HepG2 (cell line): ENCODE measurements around the gene TNMD. TPM values are rescaled to one million over a fixed set of nuclear protein-coding genes. Genes with fewer than 3 reads are reported as not detected.
A peak's percentile ranks its signal among the peaks of the same experiment; 100 is the strongest.

Experiments
- ATAC-seq: fragments of 200-7000 bp; cut with Tn5 transposase; 3 replicates; pipeline ENCODE4 v1.9.1; 2020; ENCODE audit warnings: mild to moderate bottlenecking, moderate library complexity
- BruUV-seq: library from RNA; stranded (reverse); fragments of 400-500 nt; replicated peaks from 2 replicates; lab custom pipeline; 2021; lab: Mats Ljungman, UMichigan
- CTCF ChIA-PET: fragments of 300-600 bp; formaldehyde crosslinking; extraction: SDS; loops from one replicate; lab custom pipeline; 2021; ENCODE audit warnings: low total read pairs, inconsistent platforms, low intra/inter-chr PET ratio; lab: Yijun Ruan, JAX
- POLR2A ChIA-PET: fragments of 350-600 bp; sonication (Branson Sonifier 250); formaldehyde crosslinking; loops from one replicate; lab custom pipeline; 2020; ENCODE audit warnings: antibody characterized with exemption, inconsistent platforms; lab: Yijun Ruan, JAX
- DNase-seq: peaks from one replicate; pipeline ENCODE4 v3.0.0-alpha.2; 2015; ENCODE audit warnings: low spot score
- FAIRE-seq: peaks from 3 replicates; lab custom pipeline; 2011; peaks lifted over from hg19 to GRCh38; lab: Jason Lieb, UNC
- H2AFZ ChIP-seq: one replicate; pipeline ENCODE4 v1.6.1; 2011; ENCODE audit warnings: low read length, inconsistent platforms
- H3K27ac ChIP-seq: fragments of 300-600 bp; 3 replicates; pipeline ENCODE4 v1.8.0; 2011; ENCODE audit warnings: mixed run types, mild to moderate bottlenecking, mixed read lengths, low read length, inconsistent platforms; ENCODE audit not compliant: insufficient read depth; ENCODE audit errors: extremely low read length
- H3K27me3 ChIP-seq, 2 experiments: fragments of 200-600 bp in 1 of 2; 2 replicates in 1 of 2; 3 replicates in 1 of 2; pipeline versions ENCODE4 v1.6.0 to v1.8.0; 2011; ENCODE audit warnings: low read length in 2 of 2, mild to moderate bottlenecking in 2 of 2, moderate library complexity in 2 of 2, inconsistent platforms in 1 of 2; ENCODE audit not compliant: insufficient read depth in 2 of 2, control insufficient read depth in 1 of 2
- H3K36me3 ChIP-seq, 2 experiments: fragments of 200-600 bp in 1 of 2; replicated peaks in 1 of 2; 2 replicates in 1 of 2; 3 replicates in 1 of 2; pipeline versions ENCODE4 v1.5.1 to v1.8.0; 2011; ENCODE audit warnings: low read length in 2 of 2, inconsistent platforms in 1 of 2; ENCODE audit not compliant: insufficient read depth in 2 of 2, control insufficient read depth in 1 of 2
- H3K4me1 ChIP-seq: 2 replicates; pipeline ENCODE4 v1.5.1; 2012; ENCODE audit warnings: low read length, inconsistent platforms; ENCODE audit not compliant: insufficient read depth
- H3K4me2 ChIP-seq: 2 replicates; pipeline ENCODE4 v1.6.0; 2011; ENCODE audit warnings: low read depth, low read length, inconsistent platforms
- H3K4me3 ChIP-seq, 3 experiments: fragments of 200-600 bp in 1 of 3; sonication (generic), shearing (Covaris generic) in 1 of 3; replicated peaks in 1 of 3; 2 replicates each; pipeline ENCODE4 v1.5.1; 2011 to 2016; ENCODE audit warnings: low read length in 3 of 3, inconsistent platforms in 2 of 3, low read depth in 2 of 3, mild to moderate bottlenecking in 2 of 3, control low read depth in 1 of 3, mixed read lengths in 1 of 3; ENCODE audit not compliant: insufficient read depth in 1 of 3
- H3K79me2 ChIP-seq: one replicate; pipeline ENCODE4 v1.6.1; 2011; ENCODE audit warnings: low read length, inconsistent platforms; ENCODE audit not compliant: insufficient read depth
- H3K9ac ChIP-seq: 2 replicates; pipeline ENCODE4 v1.6.0; 2011; ENCODE audit warnings: mild to moderate bottlenecking, low read depth, low read length, inconsistent platforms; ENCODE audit not compliant: insufficient read depth
- H3K9me3 ChIP-seq: 2 replicates; pipeline ENCODE4 v1.5.1; 2012; ENCODE audit warnings: mild to moderate bottlenecking, low read length
- H4K20me1 ChIP-seq: 2 replicates; pipeline ENCODE4 v1.6.0; 2011; ENCODE audit warnings: inconsistent platforms, mild to moderate bottlenecking, low read length, moderate library complexity; ENCODE audit not compliant: insufficient read depth
- AKAP8 ChIP-seq: sonication (generic); formaldehyde crosslinking; IDR thresholded peaks from 2 replicates; pipeline ENCODE4 v1.5.1; 2020; ENCODE audit warnings: mild to moderate bottlenecking, missing genetic modification reagents
- CHD2 ChIP-seq: IDR thresholded peaks from 2 replicates; pipeline ENCODE4 v1.6.1; 2011; ENCODE audit warnings: low read depth, low read length, improper control_type of control experiment
- EHMT2 ChIP-seq: fragments of 200-600 bp; sonication (generic); IDR thresholded peaks from 2 replicates; pipeline ENCODE4 v1.7.0; 2017; ENCODE audit warnings: antibody characterized with exemption, low read depth, low read length, borderline replicate concordance
- EP300 ChIP-seq, 3 experiments: sonication (generic) in 1 of 3; formaldehyde crosslinking in 1 of 3; IDR thresholded peaks; 2 replicates each; pipeline versions ENCODE4 v1.5.1 to v1.6.1; 2011 to 2020; ENCODE audit warnings: low read depth in 2 of 3, low read length in 2 of 3, borderline replicate concordance in 1 of 3, improper control_type of control experiment in 1 of 3, mild to moderate bottlenecking in 1 of 3, missing genetic modification reagents in 1 of 3, moderate library complexity in 1 of 3
- KDM4B ChIP-seq: sonication (generic); formaldehyde crosslinking; IDR thresholded peaks from 2 replicates; pipeline ENCODE4 v1.4.0; 2020; ENCODE audit warnings: missing genetic modification reagents
- NFIC ChIP-seq: IDR thresholded peaks from 2 replicates; pipeline ENCODE4 v1.6.1; 2012; ENCODE audit warnings: mild to moderate bottlenecking, low read length, inconsistent platforms
- PHF21A ChIP-seq: sonication (generic); formaldehyde crosslinking; IDR thresholded peaks from 2 replicates; pipeline ENCODE4 v1.5.0; 2020; ENCODE audit warnings: mild to moderate bottlenecking, missing genetic modification reagents
- ZBTB21 ChIP-seq: sonication (generic); formaldehyde crosslinking; IDR thresholded peaks from 2 replicates; pipeline ENCODE4 v1.4.0; 2020; ENCODE audit warnings: missing genetic modification reagents
- ZNF160 ChIP-seq: sonication (generic); formaldehyde crosslinking; IDR thresholded peaks from 2 replicates; pipeline ENCODE4 v1.8.0; 2022; ENCODE audit warnings: mild to moderate bottlenecking, inconsistent platforms, missing genetic modification reagents
- WGBS: methylation state at CpG from one replicate; pipeline ENCODE4 v1.1.6; 2017; ENCODE audit warnings: low lambda C conversion rate; 5-methylcytosine and 5-hydroxymethylcytosine counted together
- in situ Hi-C: cut with HindIII; loops from 2 replicates; pipeline ENCODE4 v1.10.0; 2017; ENCODE audit warnings: low pct_unique_long_range_greater_than_20kb; ENCODE audit not compliant: extremely low pct_ligation_motif_present
- intact Hi-C: fragments of 100-400 bp; cut with micrococcal nuclease; formaldehyde crosslinking; loops from one replicate; pipeline ENCODE4 v1.10.0; 2022; ENCODE audit not compliant: unreplicated experiment
- polyA plus RNA-seq, 8 experiments: library from polyadenylated mRNA; depleted of rRNA in 3 of 8; stranded (reverse) in 7 of 8; unstranded in 1 of 8; fragments of >200 nt; fragmentation: Illumina TruSeq in 4 of 8; extraction: Trizol in 4 of 8; gene quantifications; 2 replicates each; pipeline versions ENCODE4 v1.2.1 to v1.2.3, GENCODE V29; 2011 to 2016; ENCODE audit warnings: low read depth in 4 of 8, missing spikeins in 1 of 8, mixed read lengths in 1 of 8; ENCODE audit not compliant: insufficient read depth in 1 of 8
- total RNA-seq, 5 experiments: library from RNA; depleted of rRNA; stranded (reverse); fragments of >200 nt; fragmentation: Illumina TruSeq; extraction: Trizol; gene quantifications; 2 replicates each; pipeline ENCODE4 v1.2.3, GENCODE V29; 2016; ENCODE audit warnings: low read depth in 1 of 5
- TF ChIP-seq, protein P1 (sequence below): sonication (generic); formaldehyde crosslinking; IDR thresholded peaks from 2 replicates; pipeline ENCODE4 v1.4.0; 2020; ENCODE audit warnings: missing genetic modification reagents
- TF ChIP-seq, protein P2 (sequence below): sonication (generic); formaldehyde crosslinking; conservative IDR thresholded peaks from 2 replicates; pipeline ENCODE4 v1.4.0; 2020; ENCODE audit warnings: mild to moderate bottlenecking, missing genetic modification reagents, moderate library complexity

The TNMD gene
- total and polyA plus RNA-seq, 2 of the 13 experiments (the other 11 are each of a cell fraction or from before 2014, with no cell fraction given), result not detected

DNA sequence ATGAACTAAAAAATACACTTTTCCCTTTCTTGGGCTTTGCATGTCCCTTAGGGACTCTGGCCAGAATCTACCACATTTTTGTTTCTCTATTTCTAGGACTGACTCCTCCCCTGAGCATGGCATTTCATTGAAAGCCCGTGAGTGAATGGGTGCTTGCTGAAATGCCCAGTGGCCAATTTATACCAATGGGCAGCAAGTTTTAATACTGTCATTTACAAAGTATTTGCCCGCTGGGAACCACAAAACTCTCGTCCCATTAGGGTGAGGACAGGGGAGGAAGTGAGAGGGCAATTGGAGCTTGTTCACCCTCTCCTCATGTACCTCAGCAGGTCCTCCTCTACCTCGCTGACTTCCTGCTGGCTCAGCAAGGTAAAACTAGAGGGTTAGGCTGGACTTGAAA, 60.4 kb downstream of the TNMD start:
- ChIA-PET POLR2A (interaction anchor here (5.1 kb wide), 1 partner anchor 8 kb away, joined by 67 read pairs; the partner anchor contains the start of gene TSPAN6), CTCF (no interaction called here)
- no peaks in the 10 kb centered on the region for H3K36me3 ChIP-seq
- H4K20me1 ChIP-seq, result no peaks in the 10 kb centered on the region
- no peaks in the 10 kb centered on the region for H3K79me2 ChIP-seq
- in situ Hi-C loops (no loop called here), intact Hi-C loops (no loop called here)
- TF ChIP-seq ZNF160 (CRISPR knock-in tag) (no peak), EHMT2 (no peak), KDM4B (no peak)
- TF ChIP-seq, protein P1, sequence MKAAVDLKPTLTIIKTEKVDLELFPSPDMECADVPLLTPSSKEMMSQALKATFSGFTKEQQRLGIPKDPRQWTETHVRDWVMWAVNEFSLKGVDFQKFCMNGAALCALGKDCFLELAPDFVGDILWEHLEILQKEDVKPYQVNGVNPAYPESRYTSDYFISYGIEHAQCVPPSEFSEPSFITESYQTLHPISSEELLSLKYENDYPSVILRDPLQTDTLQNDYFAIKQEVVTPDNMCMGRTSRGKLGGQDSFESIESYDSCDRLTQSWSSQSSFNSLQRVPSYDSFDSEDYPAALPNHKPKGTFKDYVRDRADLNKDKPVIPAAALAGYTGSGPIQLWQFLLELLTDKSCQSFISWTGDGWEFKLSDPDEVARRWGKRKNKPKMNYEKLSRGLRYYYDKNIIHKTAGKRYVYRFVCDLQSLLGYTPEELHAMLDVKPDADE, result no peak
- no peak overlapping the region for H3K4me2 ChIP-seq
- BruUV-seq, result no TSS peak
- DNase-seq, result no peak
- no peak for ATAC-seq
- no peaks in the 10 kb centered on the region for H3K27me3 ChIP-seq
- H3K4me3 ChIP-seq, result no peak overlapping the region
- no peak overlapping the region for H3K9ac ChIP-seq
- no peak overlapping the region for H3K27ac ChIP-seq
- no peak for FAIRE-seq
- 95% methylated on average over 3 of the region's 4 CpGs for WGBS
- H2AFZ ChIP-seq, result no peak overlapping the region
- no peaks in the 10 kb centered on the region for H3K9me3 ChIP-seq
- peaks cover 66% of the 10 kb centered on the region for H3K4me1 ChIP-seq

DNA sequence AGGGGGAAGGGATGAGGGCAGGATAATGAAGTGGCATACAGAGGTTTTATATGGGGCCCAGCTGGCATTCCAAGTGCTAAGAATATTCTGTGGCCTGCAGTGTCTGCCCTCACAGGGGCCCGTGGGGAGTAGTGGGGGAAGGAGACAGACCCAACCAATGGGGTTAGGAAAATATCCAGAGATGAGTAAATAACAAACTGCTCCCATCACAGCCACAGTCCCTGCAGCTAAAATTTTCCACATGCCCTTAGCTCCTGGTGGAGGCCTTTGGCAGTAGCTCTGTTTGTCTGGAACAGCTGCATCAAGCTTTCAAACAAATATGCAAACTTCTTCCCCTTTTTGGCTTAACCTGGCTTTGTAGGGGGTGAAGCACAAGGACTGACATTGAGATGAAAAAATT, 62.4 kb downstream of the TNMD start:
- Histone ChIP-seq H3K4me3 (peak overlapping the region in 1 of 3 experiments; percentile 28; a peak in 1 of 6 replicates), H2AFZ (no peak overlapping the region), H3K79me2 (no peaks in the 10 kb centered on the region), H3K4me2 (peak overlapping the region; percentile 88), H3K4me1 (peaks cover 81% of the 10 kb centered on the region), H3K9me3 (no peaks in the 10 kb centered on the region), H3K27ac (peak overlapping the region; percentile 97), H3K27me3 (no peaks in the 10 kb centered on the region), H4K20me1 (no peaks in the 10 kb centered on the region), H3K36me3 (no peaks in the 10 kb centered on the region), H3K9ac (peak overlapping the region; percentile 54; the same call in 1 of the 2 replicates)
- TF ChIP-seq ZBTB21 (no peak), PHF21A (0 out of 2 replicates have a peak, but pooled peaks have one; percentile 17), NFIC (peak; percentile 29; the same call in 1 of the 2 replicates), CHD2 (no peak), AKAP8 (CRISPR knock-in tag) (no peak), EP300 (IDR thresholded peaks at IDR 0.05; ENCODE audit: low read depth in 2 of 2, low read length in 2 of 2) (peak in 1 of 2 experiments; percentile 4; a peak in 1 of 4 replicates), EP300 (CRISPR knock-in tag; IDR thresholded peaks at IDR 0.05; ENCODE audit: borderline replicate concordance) (no peak)
- TF ChIP-seq, protein P2, sequence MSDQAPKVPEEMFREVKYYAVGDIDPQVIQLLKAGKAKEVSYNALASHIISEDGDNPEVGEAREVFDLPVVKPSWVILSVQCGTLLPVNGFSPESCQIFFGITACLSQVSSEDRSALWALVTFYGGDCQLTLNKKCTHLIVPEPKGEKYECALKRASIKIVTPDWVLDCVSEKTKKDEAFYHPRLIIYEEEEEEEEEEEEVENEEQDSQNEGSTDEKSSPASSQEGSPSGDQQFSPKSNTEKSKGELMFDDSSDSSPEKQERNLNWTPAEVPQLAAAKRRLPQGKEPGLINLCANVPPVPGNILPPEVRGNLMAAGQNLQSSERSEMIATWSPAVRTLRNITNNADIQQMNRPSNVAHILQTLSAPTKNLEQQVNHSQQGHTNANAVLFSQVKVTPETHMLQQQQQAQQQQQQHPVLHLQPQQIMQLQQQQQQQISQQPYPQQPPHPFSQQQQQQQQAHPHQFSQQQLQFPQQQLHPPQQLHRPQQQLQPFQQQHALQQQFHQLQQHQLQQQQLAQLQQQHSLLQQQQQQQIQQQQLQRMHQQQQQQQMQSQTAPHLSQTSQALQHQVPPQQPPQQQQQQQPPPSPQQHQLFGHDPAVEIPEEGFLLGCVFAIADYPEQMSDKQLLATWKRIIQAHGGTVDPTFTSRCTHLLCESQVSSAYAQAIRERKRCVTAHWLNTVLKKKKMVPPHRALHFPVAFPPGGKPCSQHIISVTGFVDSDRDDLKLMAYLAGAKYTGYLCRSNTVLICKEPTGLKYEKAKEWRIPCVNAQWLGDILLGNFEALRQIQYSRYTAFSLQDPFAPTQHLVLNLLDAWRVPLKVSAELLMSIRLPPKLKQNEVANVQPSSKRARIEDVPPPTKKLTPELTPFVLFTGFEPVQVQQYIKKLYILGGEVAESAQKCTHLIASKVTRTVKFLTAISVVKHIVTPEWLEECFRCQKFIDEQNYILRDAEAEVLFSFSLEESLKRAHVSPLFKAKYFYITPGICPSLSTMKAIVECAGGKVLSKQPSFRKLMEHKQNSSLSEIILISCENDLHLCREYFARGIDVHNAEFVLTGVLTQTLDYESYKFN (CRISPR knock-in tag), result peak; percentile 12; the same call in 1 of the 2 replicates
- ChIA-PET CTCF (no interaction called here), POLR2A (interaction anchor here (5.1 kb wide), 1 partner anchor 10 kb away, joined by 67 read pairs; the partner anchor contains the start of gene TSPAN6)
- WGBS, result 0% methylated on average over 1 of the region's 1 CpG
- DNase-seq (no peak), FAIRE-seq (peak; percentile 74), ATAC-seq (peak; percentile 21)
- intact Hi-C loops (no loop called here), in situ Hi-C loops (no loop called here)
- no TSS peak for BruUV-seq
